K562 (cell line): Measurements from ENCODE around the gene SIGLEC9. TPM values are rescaled to one million over a fixed set of nuclear protein-coding genes. Genes with fewer than 3 reads are reported as not detected.

Source experiments
- BMI1 ChIP-seq: fragments of 150-350 bp; IDR thresholded peaks from 2 replicates; pipeline ENCODE4 v1.6.1; 2014; ENCODE audit warnings: low read length
- DACH1 ChIP-seq: fragments of 450-650 bp; IDR thresholded peaks from 2 replicates; pipeline ENCODE4 v1.6.1; 2018; ENCODE audit not compliant: partially characterized antibody
- GABPB2 ChIP-seq: fragments of 250-450 bp; sonication (Bioruptor Pico); conservative IDR thresholded peaks from 2 replicates; pipeline ENCODE4 v1.5.1; 2021; ENCODE audit warnings: mild to moderate bottlenecking
- HDAC3 ChIP-seq: fragments of 450-650 bp; IDR thresholded peaks from 2 replicates; pipeline ENCODE4 v1.6.1; 2018; ENCODE audit warnings: borderline replicate concordance, mild to moderate bottlenecking, moderate library complexity; ENCODE audit not compliant: partially characterized antibody
- HDAC8 ChIP-seq: fragments of 450-650 bp; IDR thresholded peaks from 2 replicates; pipeline ENCODE4 v1.6.1; 2016; ENCODE audit warnings: mild to moderate bottlenecking, missing genetic modification characterization, moderate library complexity, missing compliant biosample characterization
- ILK ChIP-seq: fragments of 450-650 bp; IDR thresholded peaks from 2 replicates; pipeline ENCODE4 v1.6.1; 2016; ENCODE audit warnings: missing genetic modification characterization, low read depth, mild to moderate bottlenecking, missing compliant biosample characterization, moderate library complexity, borderline replicate concordance
- KAT8 ChIP-seq: fragments of 450-650 bp; IDR thresholded peaks from 2 replicates; pipeline ENCODE4 v1.6.1; 2016; ENCODE audit warnings: low read depth, mild to moderate bottlenecking
- KDM1A ChIP-seq, 2 experiments: fragments of 450-650 bp; IDR thresholded peaks; 2 replicates each; pipeline ENCODE4 v1.6.1; 2016; ENCODE audit warnings: mild to moderate bottlenecking in 2 of 2
- MTA1 ChIP-seq: fragments of 450-650 bp; IDR thresholded peaks from 2 replicates; pipeline ENCODE4 v1.6.1; 2017; ENCODE audit warnings: borderline replicate concordance
- NFATC3 ChIP-seq: fragments of 450-650 bp; IDR thresholded peaks from 2 replicates; pipeline ENCODE4 v1.6.1; 2017; ENCODE audit warnings: mild to moderate bottlenecking
- OTX1 ChIP-seq: fragments of 450-650 bp; formaldehyde crosslinking; IDR thresholded peaks from 2 replicates; pipeline ENCODE4 v1.4.0; 2022; ENCODE audit warnings: mild to moderate bottlenecking
- STAG1 ChIP-seq: sonication (generic); formaldehyde crosslinking; IDR thresholded peaks from 2 replicates; pipeline ENCODE4 v1.5.0; 2020; ENCODE audit warnings: missing genetic modification reagents, borderline replicate concordance
- TRIM24 ChIP-seq, 2 experiments: fragments of 450-650 bp; IDR thresholded peaks; 2 replicates each; pipeline ENCODE4 v1.6.1; 2016
- YBX1 ChIP-seq: fragments of 450-650 bp; IDR thresholded peaks from 2 replicates; pipeline ENCODE4 v1.7.1; 2016; ENCODE audit warnings: mild to moderate bottlenecking
- ZBTB17 ChIP-seq: fragments of 450-650 bp; formaldehyde crosslinking; IDR thresholded peaks from 2 replicates; pipeline ENCODE4 v1.4.0; 2020; ENCODE audit warnings: mild to moderate bottlenecking
- ZBTB7A ChIP-seq: IDR thresholded peaks from 2 replicates; pipeline ENCODE4 v1.6.1; 2011; ENCODE audit warnings: low read depth, mild to moderate bottlenecking, low read length, moderate library complexity, borderline replicate concordance; ENCODE audit not compliant: control insufficient read depth
- ZNF316 ChIP-seq: fragments of 450-650 bp; IDR thresholded peaks from 2 replicates; pipeline ENCODE4 v1.6.1; 2016
- ZNF695 ChIP-seq: fragments of 450-650 bp; formaldehyde crosslinking; IDR thresholded peaks from 2 replicates; pipeline ENCODE4 v1.4.0; 2020; ENCODE audit warnings: mild to moderate bottlenecking, moderate library complexity
- ZNF780A ChIP-seq: fragments of 250-450 bp; sonication (Bioruptor Pico); IDR thresholded peaks from 2 replicates; pipeline ENCODE4 v1.5.0; 2021; ENCODE audit warnings: mild to moderate bottlenecking
- polyA plus RNA-seq, 8 experiments: library from polyadenylated mRNA; depleted of rRNA in 4 of 8; stranded (reverse) in 5 of 8; unstranded in 3 of 8; fragments of >200 nt; fragmentation: Nextera tagmentation in 2 of 8; fragmentation: Illumina TruSeq in 1 of 8; extraction: Ambion mirVana in 2 of 8; extraction: Trizol in 1 of 8; gene quantifications; 2 replicates each; pipeline versions ENCODE4 v1.2.1 to v1.2.3, GENCODE V29; 2011 to 2014; ENCODE audit warnings: inconsistent platforms in 1 of 8, missing spikeins in 1 of 8
- total RNA-seq, 7 experiments: library from RNA; depleted of rRNA in 6 of 7; stranded (reverse); fragments of >200 nt in 6 of 7; fragmentation: Illumina TruSeq in 2 of 7; extraction: Trizol in 2 of 7; gene quantifications; 2 replicates each; pipeline versions ENCODE4 v1.2.1 to v1.2.3, GENCODE V29; 2011 to 2021; ENCODE audit warnings: low replicate concordance in 1 of 7
- TF ChIP-seq, protein P1 (sequence below): fragments of 450-650 bp; formaldehyde crosslinking; IDR thresholded peaks from 2 replicates; pipeline ENCODE4 v1.4.0; 2020; ENCODE audit warnings: mild to moderate bottlenecking, mixed read lengths
- TF ChIP-seq, protein P2 (sequence below): sonication (generic); formaldehyde crosslinking; IDR thresholded peaks from 2 replicates; pipeline ENCODE4 v1.8.0; 2023; ENCODE audit warnings: mild to moderate bottlenecking, missing genetic modification reagents
- TF ChIP-seq, protein P3 (sequence below): fragments of 250-450 bp; sonication (Bioruptor Pico); IDR thresholded peaks from 2 replicates; pipeline ENCODE4 v1.8.0; 2022; ENCODE audit warnings: inconsistent platforms
- TF ChIP-seq, protein P4 (sequence below): sonication (generic); formaldehyde crosslinking; IDR thresholded peaks from 2 replicates; pipeline ENCODE4 v1.8.1; 2023; ENCODE audit warnings: mild to moderate bottlenecking, missing genetic modification reagents

Gene SIGLEC9
- total and polyA plus RNA-seq, 9 of the 15 experiments (the other 6 are each of a cell fraction or from before 2014, with no cell fraction given) = 0.09 to 0.34 (median 0.22) TPM; not detected in 4

DNA sequence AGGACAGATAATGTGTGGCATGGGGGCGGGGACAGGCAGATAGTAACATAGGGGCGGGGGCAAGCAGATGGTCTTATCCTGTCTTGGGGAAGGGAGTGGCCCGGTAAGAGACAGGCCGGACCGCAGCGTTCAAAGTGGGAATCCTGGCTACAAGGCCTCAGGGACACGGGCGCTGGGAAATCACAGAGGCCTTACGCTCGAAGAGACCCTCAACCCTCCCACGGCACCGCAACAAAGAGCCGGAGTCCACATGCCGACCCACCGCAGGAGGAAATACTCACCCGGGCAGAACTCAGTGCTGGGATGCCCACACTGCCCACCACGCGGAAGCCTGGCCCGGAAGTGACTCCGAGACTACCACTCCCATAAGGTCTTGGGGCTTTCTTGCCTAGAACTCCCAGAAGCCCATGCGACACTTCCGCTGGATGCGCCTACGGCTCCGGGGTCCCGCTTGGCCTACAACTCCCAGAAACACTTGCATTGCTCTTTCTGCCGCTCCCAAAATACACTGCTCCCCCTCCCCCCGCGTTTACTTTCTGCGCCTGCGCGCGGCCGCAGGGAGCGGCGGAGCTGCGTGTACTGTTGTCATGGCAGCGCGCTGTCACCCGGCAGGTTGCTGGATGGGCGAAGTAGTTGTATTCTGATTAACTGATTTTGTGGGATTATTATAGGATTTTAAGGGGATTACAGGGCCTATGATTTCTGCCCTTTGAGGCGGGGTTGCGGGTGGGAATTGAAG, 16.5 kb upstream of the SIGLEC9 start, which contains the start of gene CTU1 (continued):
- TF ChIP-seq, protein P1, sequence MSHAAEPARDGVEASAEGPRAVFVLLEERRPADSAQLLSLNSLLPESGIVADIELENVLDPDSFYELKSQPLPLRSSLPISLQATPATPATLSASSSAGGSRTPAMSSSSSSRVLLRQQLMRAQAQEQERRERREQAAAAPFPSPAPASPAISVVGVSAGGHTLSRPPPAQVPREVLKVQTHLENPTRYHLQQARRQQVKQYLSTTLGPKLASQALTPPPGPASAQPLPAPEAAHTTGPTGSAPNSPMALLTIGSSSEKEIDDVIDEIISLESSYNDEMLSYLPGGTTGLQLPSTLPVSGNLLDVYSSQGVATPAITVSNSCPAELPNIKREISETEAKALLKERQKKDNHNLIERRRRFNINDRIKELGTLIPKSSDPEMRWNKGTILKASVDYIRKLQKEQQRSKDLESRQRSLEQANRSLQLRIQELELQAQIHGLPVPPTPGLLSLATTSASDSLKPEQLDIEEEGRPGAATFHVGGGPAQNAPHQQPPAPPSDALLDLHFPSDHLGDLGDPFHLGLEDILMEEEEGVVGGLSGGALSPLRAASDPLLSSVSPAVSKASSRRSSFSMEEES (CRISPR knock-in tag) = no peak
- TF ChIP-seq, protein P2, sequence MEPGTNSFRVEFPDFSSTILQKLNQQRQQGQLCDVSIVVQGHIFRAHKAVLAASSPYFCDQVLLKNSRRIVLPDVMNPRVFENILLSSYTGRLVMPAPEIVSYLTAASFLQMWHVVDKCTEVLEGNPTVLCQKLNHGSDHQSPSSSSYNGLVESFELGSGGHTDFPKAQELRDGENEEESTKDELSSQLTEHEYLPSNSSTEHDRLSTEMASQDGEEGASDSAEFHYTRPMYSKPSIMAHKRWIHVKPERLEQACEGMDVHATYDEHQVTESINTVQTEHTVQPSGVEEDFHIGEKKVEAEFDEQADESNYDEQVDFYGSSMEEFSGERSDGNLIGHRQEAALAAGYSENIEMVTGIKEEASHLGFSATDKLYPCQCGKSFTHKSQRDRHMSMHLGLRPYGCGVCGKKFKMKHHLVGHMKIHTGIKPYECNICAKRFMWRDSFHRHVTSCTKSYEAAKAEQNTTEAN (CRISPR knock-in tag) = no peak
- TF ChIP-seq ZNF316 (no peak), HDAC3 (no peak), ILK (no peak), ZNF780A (CRISPR knock-in tag) (no peak), HDAC8 (tag) (no peak), MTA1 (no peak), BMI1 (peak; percentile 96), KAT8 (no peak), ZNF695 (no peak), TRIM24 (IDR thresholded peaks at IDR 0.05) (no peak), ZBTB17 (CRISPR knock-in tag) (no peak), OTX1 (CRISPR knock-in tag) (peak; percentile 68; the same call in 1 of the 2 replicates), DACH1 (no peak), NFATC3 (no peak), ZBTB7A (peak; percentile 30; the same call in 1 of the 2 replicates), STAG1 (CRISPR knock-in tag) (no peak), YBX1 (no peak), GABPB2 (CRISPR knock-in tag) (no peak), KDM1A (IDR thresholded peaks at IDR 0.05) (no peak)
- TF ChIP-seq, protein P3, sequence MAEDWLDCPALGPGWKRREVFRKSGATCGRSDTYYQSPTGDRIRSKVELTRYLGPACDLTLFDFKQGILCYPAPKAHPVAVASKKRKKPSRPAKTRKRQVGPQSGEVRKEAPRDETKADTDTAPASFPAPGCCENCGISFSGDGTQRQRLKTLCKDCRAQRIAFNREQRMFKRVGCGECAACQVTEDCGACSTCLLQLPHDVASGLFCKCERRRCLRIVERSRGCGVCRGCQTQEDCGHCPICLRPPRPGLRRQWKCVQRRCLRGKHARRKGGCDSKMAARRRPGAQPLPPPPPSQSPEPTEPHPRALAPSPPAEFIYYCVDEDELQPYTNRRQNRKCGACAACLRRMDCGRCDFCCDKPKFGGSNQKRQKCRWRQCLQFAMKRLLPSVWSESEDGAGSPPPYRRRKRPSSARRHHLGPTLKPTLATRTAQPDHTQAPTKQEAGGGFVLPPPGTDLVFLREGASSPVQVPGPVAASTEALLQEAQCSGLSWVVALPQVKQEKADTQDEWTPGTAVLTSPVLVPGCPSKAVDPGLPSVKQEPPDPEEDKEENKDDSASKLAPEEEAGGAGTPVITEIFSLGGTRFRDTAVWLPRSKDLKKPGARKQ (CRISPR knock-in tag) = no peak
- TF ChIP-seq, protein P4, sequence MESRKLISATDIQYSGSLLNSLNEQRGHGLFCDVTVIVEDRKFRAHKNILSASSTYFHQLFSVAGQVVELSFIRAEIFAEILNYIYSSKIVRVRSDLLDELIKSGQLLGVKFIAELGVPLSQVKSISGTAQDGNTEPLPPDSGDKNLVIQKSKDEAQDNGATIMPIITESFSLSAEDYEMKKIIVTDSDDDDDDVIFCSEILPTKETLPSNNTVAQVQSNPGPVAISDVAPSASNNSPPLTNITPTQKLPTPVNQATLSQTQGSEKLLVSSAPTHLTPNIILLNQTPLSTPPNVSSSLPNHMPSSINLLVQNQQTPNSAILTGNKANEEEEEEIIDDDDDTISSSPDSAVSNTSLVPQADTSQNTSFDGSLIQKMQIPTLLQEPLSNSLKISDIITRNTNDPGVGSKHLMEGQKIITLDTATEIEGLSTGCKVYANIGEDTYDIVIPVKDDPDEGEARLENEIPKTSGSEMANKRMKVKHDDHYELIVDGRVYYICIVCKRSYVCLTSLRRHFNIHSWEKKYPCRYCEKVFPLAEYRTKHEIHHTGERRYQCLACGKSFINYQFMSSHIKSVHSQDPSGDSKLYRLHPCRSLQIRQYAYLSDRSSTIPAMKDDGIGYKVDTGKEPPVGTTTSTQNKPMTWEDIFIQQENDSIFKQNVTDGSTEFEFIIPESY (CRISPR knock-in tag) = no peak
